Mucosa of descending colon (tissue), 3 donors: Measurements from ENCODE around the gene ZNF345. TPM values are rescaled to one million over a fixed set of nuclear protein-coding genes. Genes with fewer than 3 reads are reported as not detected.

Experiments used
- ATAC-seq: fragments of 200-7000 bp; cut with Tn5 transposase; one replicate; pipeline ENCODE4 v1.9.1; 2020; ENCODE audit warnings: mild to moderate bottlenecking, moderate library complexity
- DNase-seq, 3 donors: peaks; one replicate each; pipeline ENCODE4 v3.0.0-alpha.2; 2020
- H3K36me3 ChIP-seq: fragments of 200-600 bp; one replicate; pipeline ENCODE4 v1.8.0; 2021; ENCODE audit warnings: low read depth, mild to moderate bottlenecking
- H3K4me1 ChIP-seq: fragments of 200-600 bp; one replicate; pipeline ENCODE4 v1.8.0; 2021; ENCODE audit warnings: low read depth, mild to moderate bottlenecking
- H3K4me3 ChIP-seq: fragments of 200-600 bp; one replicate; pipeline ENCODE4 v1.8.0; 2021; ENCODE audit warnings: mild to moderate bottlenecking
- H3K9me3 ChIP-seq: fragments of 200-600 bp; one replicate; pipeline ENCODE4 v1.8.0; 2021; ENCODE audit warnings: mild to moderate bottlenecking
- CTCF ChIP-seq: fragments of 200-600 bp; IDR thresholded peaks from one replicate; pipeline ENCODE4 v1.8.0; 2022; ENCODE audit warnings: antibody characterized with exemption, mild to moderate bottlenecking
- intact Hi-C, 2 donors: fragments of 100-400 bp; cut with DNase I in 1 of 2; cut with micrococcal nuclease in 1 of 2; formaldehyde crosslinking; loops; one replicate each; pipeline versions ENCODE4 v1.11.0 to v1.11.1; 2022; cut with DNase I, micrococcal nuclease
- total RNA-seq, 3 donors: library from RNA; stranded (reverse); fragmentation: NEBNext Ultra II Directional in 2 of 3; extraction: Animal tissue kit (Norgen Biotek cat#: 25700) in 2 of 3; gene quantifications; one replicate each; pipeline versions ENCODE4 v1.2.1 to v1.2.4, GENCODE V29; 2021 to 2023
- donor health status: DM: no; HTN: no; CAD: no; lungs with moderate emphysema.
- donor health status: DM: no; HTN: no; CAD: no.
- donor health status: DM: no; HTN: yes; CAD: no.

ZNF345 gene
- total RNA-seq, 3 donors from 2014 or later: 3.4 to 7.8 (median 5.8) TPM

GRCh38 chr19:36849701-36850558, 746 bp upstream of the ZNF345 start:
- Histone ChIP-seq H3K4me3 (peak overlapping the region; percentile 54), H3K9me3 (peaks cover 14% of the 10 kb centered on the region), H3K36me3 (no peaks in the 10 kb centered on the region), H3K4me1 (peaks cover 9% of the 10 kb centered on the region)
- DNase-seq (peak; percentile 93 to 95 (median 94)), ATAC-seq (peak; percentile 97)
- intact Hi-C loops: no loop called here
- no peak for TF ChIP-seq CTCF

- peaks cover 33% of the 10 kb centered on the region for H3K9me3 ChIP-seq
- DNase-seq (no peak), ATAC-seq (no peak)
- intact Hi-C loops: no loop called here
- H3K4me1 ChIP-seq: peaks cover 9% of the 10 kb centered on the region
- TF ChIP-seq CTCF: no peak
- H3K4me3 ChIP-seq: no peak overlapping the region
- H3K36me3 ChIP-seq: no peaks in the 10 kb centered on the region
Observed at GRCh38 chr19:36851898-36852297, 1.2 kb downstream of the ZNF345 start.

GRCh38 chr19:36876993-36877938, 26.6 kb downstream of the ZNF345 start:
- no peak for DNase-seq
- TF ChIP-seq CTCF: no peak
- no peaks in the 10 kb centered on the region for H3K36me3 ChIP-seq
- H3K4me1 ChIP-seq: no peaks in the 10 kb centered on the region
- no peak for ATAC-seq
- no peak overlapping the region for H3K4me3 ChIP-seq
- H3K9me3 ChIP-seq: peaks cover 100% of the 10 kb centered on the region
- intact Hi-C loops: no loop called here

GRCh38 chr19:36891768-36892357, 41.2 kb downstream of the ZNF345 start:
- intact Hi-C loops: no loop called here
- ATAC-seq (no peak), DNase-seq (no peak)
- H3K4me1 ChIP-seq: no peaks in the 10 kb centered on the region
- H3K9me3 ChIP-seq: peaks cover 98% of the 10 kb centered on the region
- no peak for TF ChIP-seq CTCF
- H3K36me3 ChIP-seq: no peaks in the 10 kb centered on the region
- no peak overlapping the region for H3K4me3 ChIP-seq

GRCh38 chr19:36894849-36895383, 44.2 kb downstream of the ZNF345 start:
- ATAC-seq (no peak), DNase-seq (no peak)
- no peak overlapping the region for H3K4me3 ChIP-seq
- TF ChIP-seq CTCF: no peak
- no peaks in the 10 kb centered on the region for H3K4me1 ChIP-seq
- H3K9me3 ChIP-seq: peaks cover 99% of the 10 kb centered on the region
- intact Hi-C loops: no loop called here
- no peaks in the 10 kb centered on the region for H3K36me3 ChIP-seq
